HepG2 (cell line): ENCODE data around the gene TNS4. TPM values are rescaled to one million over a fixed set of nuclear protein-coding genes. Genes with fewer than 3 reads are reported as not detected.

Source experiments
- ATAC-seq: fragments of 200-7000 bp; cut with Tn5 transposase; 3 replicates; pipeline ENCODE4 v1.9.1; 2020; ENCODE audit warnings: mild to moderate bottlenecking, moderate library complexity
- BruUV-seq: library from RNA; stranded (reverse); fragments of 400-500 nt; replicated peaks from 2 replicates; lab custom pipeline; 2021; lab: Mats Ljungman, UMichigan
- CTCF ChIA-PET: fragments of 300-600 bp; formaldehyde crosslinking; extraction: SDS; loops from one replicate; lab custom pipeline; 2021; ENCODE audit warnings: low total read pairs, inconsistent platforms, low intra/inter-chr PET ratio; lab: Yijun Ruan, JAX
- POLR2A ChIA-PET: fragments of 350-600 bp; sonication (Branson Sonifier 250); formaldehyde crosslinking; loops from one replicate; lab custom pipeline; 2020; ENCODE audit warnings: antibody characterized with exemption, inconsistent platforms; lab: Yijun Ruan, JAX
- DNase-seq: peaks from one replicate; pipeline ENCODE4 v3.0.0-alpha.2; 2015; ENCODE audit warnings: low spot score
- FAIRE-seq: peaks from 3 replicates; lab custom pipeline; 2011; peaks lifted over from hg19 to GRCh38; lab: Jason Lieb, UNC
- H2AFZ ChIP-seq: one replicate; pipeline ENCODE4 v1.6.1; 2011; ENCODE audit warnings: low read length, inconsistent platforms
- H3K27ac ChIP-seq: fragments of 300-600 bp; 3 replicates; pipeline ENCODE4 v1.8.0; 2011; ENCODE audit warnings: mixed run types, mild to moderate bottlenecking, mixed read lengths, low read length, inconsistent platforms; ENCODE audit not compliant: insufficient read depth; ENCODE audit errors: extremely low read length
- H3K27me3 ChIP-seq, 2 experiments: fragments of 200-600 bp in 1 of 2; 2 replicates in 1 of 2; 3 replicates in 1 of 2; pipeline versions ENCODE4 v1.6.0 to v1.8.0; 2011; ENCODE audit warnings: low read length in 2 of 2, mild to moderate bottlenecking in 2 of 2, moderate library complexity in 2 of 2, inconsistent platforms in 1 of 2; ENCODE audit not compliant: insufficient read depth in 2 of 2, control insufficient read depth in 1 of 2
- H3K36me3 ChIP-seq, 2 experiments: fragments of 200-600 bp in 1 of 2; replicated peaks in 1 of 2; 2 replicates in 1 of 2; 3 replicates in 1 of 2; pipeline versions ENCODE4 v1.5.1 to v1.8.0; 2011; ENCODE audit warnings: low read length in 2 of 2, inconsistent platforms in 1 of 2; ENCODE audit not compliant: insufficient read depth in 2 of 2, control insufficient read depth in 1 of 2
- H3K4me1 ChIP-seq: 2 replicates; pipeline ENCODE4 v1.5.1; 2012; ENCODE audit warnings: low read length, inconsistent platforms; ENCODE audit not compliant: insufficient read depth
- H3K4me2 ChIP-seq: 2 replicates; pipeline ENCODE4 v1.6.0; 2011; ENCODE audit warnings: low read depth, low read length, inconsistent platforms
- H3K4me3 ChIP-seq, 3 experiments: fragments of 200-600 bp in 1 of 3; sonication (generic), shearing (Covaris generic) in 1 of 3; replicated peaks in 1 of 3; 2 replicates each; pipeline ENCODE4 v1.5.1; 2011 to 2016; ENCODE audit warnings: low read length in 3 of 3, inconsistent platforms in 2 of 3, low read depth in 2 of 3, mild to moderate bottlenecking in 2 of 3, control low read depth in 1 of 3, mixed read lengths in 1 of 3; ENCODE audit not compliant: insufficient read depth in 1 of 3
- H3K79me2 ChIP-seq: one replicate; pipeline ENCODE4 v1.6.1; 2011; ENCODE audit warnings: low read length, inconsistent platforms; ENCODE audit not compliant: insufficient read depth
- H3K9ac ChIP-seq: 2 replicates; pipeline ENCODE4 v1.6.0; 2011; ENCODE audit warnings: mild to moderate bottlenecking, low read depth, low read length, inconsistent platforms; ENCODE audit not compliant: insufficient read depth
- H3K9me3 ChIP-seq: 2 replicates; pipeline ENCODE4 v1.5.1; 2012; ENCODE audit warnings: mild to moderate bottlenecking, low read length
- H4K20me1 ChIP-seq: 2 replicates; pipeline ENCODE4 v1.6.0; 2011; ENCODE audit warnings: inconsistent platforms, mild to moderate bottlenecking, low read length, moderate library complexity; ENCODE audit not compliant: insufficient read depth
- ATM ChIP-seq: fragments of 450-650 bp; IDR thresholded peaks from 2 replicates; pipeline ENCODE4 v1.7.1; 2017; ENCODE audit warnings: mild to moderate bottlenecking, borderline replicate concordance
- HNRNPK ChIP-seq: fragments of 200-400 bp; formaldehyde crosslinking; IDR thresholded peaks from 2 replicates; pipeline ENCODE4 v1.6.1; 2018; ENCODE audit warnings: low read length, low read depth, moderate library complexity, mild to moderate bottlenecking; ENCODE audit not compliant: poor library complexity, severe bottlenecking
- HOXA7 ChIP-seq: sonication (generic); formaldehyde crosslinking; IDR thresholded peaks from 2 replicates; pipeline ENCODE4 v1.8.1; 2022; ENCODE audit warnings: mild to moderate bottlenecking, missing genetic modification reagents, moderate library complexity
- KDM1A ChIP-seq: IDR thresholded peaks from 2 replicates; pipeline ENCODE4 v1.6.1; 2016; ENCODE audit warnings: missing compliant biosample characterization
- KLF6 ChIP-seq: IDR thresholded peaks from 2 replicates; pipeline ENCODE4 v1.8.0; 2016; ENCODE audit warnings: missing biosample characterization, missing genetic modification reagents
- MTERF4 ChIP-seq: sonication (generic); formaldehyde crosslinking; IDR thresholded peaks from 2 replicates; pipeline ENCODE4 v1.8.0; 2023; ENCODE audit warnings: mild to moderate bottlenecking, missing genetic modification reagents
- RCOR2 ChIP-seq: IDR thresholded peaks from 2 replicates; pipeline ENCODE4 v1.6.1; 2016; ENCODE audit warnings: missing biosample characterization, missing genetic modification reagents
- ZNF207 ChIP-seq: fragments of 450-650 bp; IDR thresholded peaks from 2 replicates; pipeline ENCODE4 v1.6.1; 2016; ENCODE audit warnings: antibody characterized with exemption, borderline replicate concordance
- ZNF292 ChIP-seq: sonication (generic); formaldehyde crosslinking; IDR thresholded peaks from 2 replicates; pipeline ENCODE4 v1.8.1; 2022; ENCODE audit warnings: mild to moderate bottlenecking, low read depth, missing genetic modification reagents, borderline replicate concordance
- ZNF644 ChIP-seq: IDR thresholded peaks from 2 replicates; pipeline ENCODE4 v1.6.1; 2016; ENCODE audit warnings: low read depth
- ZNF850 ChIP-seq: sonication (generic); formaldehyde crosslinking; conservative IDR thresholded peaks from 2 replicates; pipeline ENCODE4 v1.9.0; 2021; ENCODE audit warnings: mild to moderate bottlenecking, missing genetic modification reagents
- WGBS: methylation state at CpG from one replicate; pipeline ENCODE4 v1.1.6; 2017; ENCODE audit warnings: low lambda C conversion rate; 5-methylcytosine and 5-hydroxymethylcytosine counted together
- in situ Hi-C: cut with HindIII; loops from 2 replicates; pipeline ENCODE4 v1.10.0; 2017; ENCODE audit warnings: low pct_unique_long_range_greater_than_20kb; ENCODE audit not compliant: extremely low pct_ligation_motif_present
- intact Hi-C: fragments of 100-400 bp; cut with micrococcal nuclease; formaldehyde crosslinking; loops from one replicate; pipeline ENCODE4 v1.10.0; 2022; ENCODE audit not compliant: unreplicated experiment
- polyA plus RNA-seq, 8 experiments: library from polyadenylated mRNA; depleted of rRNA in 3 of 8; stranded (reverse) in 7 of 8; unstranded in 1 of 8; fragments of >200 nt; fragmentation: Illumina TruSeq in 4 of 8; extraction: Trizol in 4 of 8; gene quantifications; 2 replicates each; pipeline versions ENCODE4 v1.2.1 to v1.2.3, GENCODE V29; 2011 to 2016; ENCODE audit warnings: low read depth in 4 of 8, missing spikeins in 1 of 8, mixed read lengths in 1 of 8; ENCODE audit not compliant: insufficient read depth in 1 of 8
- total RNA-seq, 5 experiments: library from RNA; depleted of rRNA; stranded (reverse); fragments of >200 nt; fragmentation: Illumina TruSeq; extraction: Trizol; gene quantifications; 2 replicates each; pipeline ENCODE4 v1.2.3, GENCODE V29; 2016; ENCODE audit warnings: low read depth in 1 of 5
- TF ChIP-seq, protein P1 (sequence below): sonication (generic); formaldehyde crosslinking; IDR thresholded peaks from 2 replicates; pipeline ENCODE4 v1.9.0; 2021; ENCODE audit warnings: missing genetic modification reagents, mild to moderate bottlenecking, borderline replicate concordance
- TF ChIP-seq, protein P2 (sequence below): sonication (generic); formaldehyde crosslinking; IDR thresholded peaks from 2 replicates; pipeline ENCODE4 v1.4.0; 2020; ENCODE audit warnings: missing genetic modification reagents

Gene TNS4
- total and polyA plus RNA-seq, 2 of the 13 experiments (the other 11 are each of a cell fraction or from before 2014, with no cell fraction given): 0.58 to 2.1 TPM

- in situ Hi-C loops: no loop called here
- Histone ChIP-seq H2AFZ (no peak overlapping the region), H3K36me3 (peaks cover 0 to 12% of the 10 kb centered on the region in 2 experiments; a peak in 3 of 5 replicates), H3K79me2 (no peaks in the 10 kb centered on the region), H3K4me2 (no peak overlapping the region), H3K9ac (no peak overlapping the region), H3K9me3 (no peaks in the 10 kb centered on the region), H3K4me1 (peaks cover 24% of the 10 kb centered on the region), H3K27ac (no peak overlapping the region), H4K20me1 (no peaks in the 10 kb centered on the region), H3K27me3 (no peaks in the 10 kb centered on the region; a peak in 1 of 5 replicates), H3K4me3 (no peak overlapping the region)
- BruUV-seq: TSS peak; percentile 52
- ATAC-seq: no peak
- ChIA-PET CTCF (no interaction called here), POLR2A (no interaction called here)
- 93% methylated on average over 16 of the region's 16 CpGs for WGBS
- intact Hi-C loops: no loop called here
- FAIRE-seq: no peak
- DNase-seq: no peak
- TF ChIP-seq, protein P1, sequence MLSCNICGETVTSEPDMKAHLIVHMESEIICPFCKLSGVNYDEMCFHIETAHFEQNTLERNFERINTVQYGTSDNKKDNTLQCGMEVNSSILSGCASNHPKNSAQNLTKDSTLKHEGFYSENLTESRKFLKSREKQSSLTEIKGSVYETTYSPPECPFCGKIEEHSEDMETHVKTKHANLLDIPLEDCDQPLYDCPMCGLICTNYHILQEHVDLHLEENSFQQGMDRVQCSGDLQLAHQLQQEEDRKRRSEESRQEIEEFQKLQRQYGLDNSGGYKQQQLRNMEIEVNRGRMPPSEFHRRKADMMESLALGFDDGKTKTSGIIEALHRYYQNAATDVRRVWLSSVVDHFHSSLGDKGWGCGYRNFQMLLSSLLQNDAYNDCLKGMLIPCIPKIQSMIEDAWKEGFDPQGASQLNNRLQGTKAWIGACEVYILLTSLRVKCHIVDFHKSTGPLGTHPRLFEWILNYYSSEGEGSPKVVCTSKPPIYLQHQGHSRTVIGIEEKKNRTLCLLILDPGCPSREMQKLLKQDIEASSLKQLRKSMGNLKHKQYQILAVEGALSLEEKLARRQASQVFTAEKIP (CRISPR knock-in tag): no peak
- TF ChIP-seq KLF6 (CRISPR knock-in tag): no peak
- no peak for TF ChIP-seq HOXA7 (CRISPR knock-in tag)
- no peak for TF ChIP-seq ZNF207
- TF ChIP-seq, protein P2, sequence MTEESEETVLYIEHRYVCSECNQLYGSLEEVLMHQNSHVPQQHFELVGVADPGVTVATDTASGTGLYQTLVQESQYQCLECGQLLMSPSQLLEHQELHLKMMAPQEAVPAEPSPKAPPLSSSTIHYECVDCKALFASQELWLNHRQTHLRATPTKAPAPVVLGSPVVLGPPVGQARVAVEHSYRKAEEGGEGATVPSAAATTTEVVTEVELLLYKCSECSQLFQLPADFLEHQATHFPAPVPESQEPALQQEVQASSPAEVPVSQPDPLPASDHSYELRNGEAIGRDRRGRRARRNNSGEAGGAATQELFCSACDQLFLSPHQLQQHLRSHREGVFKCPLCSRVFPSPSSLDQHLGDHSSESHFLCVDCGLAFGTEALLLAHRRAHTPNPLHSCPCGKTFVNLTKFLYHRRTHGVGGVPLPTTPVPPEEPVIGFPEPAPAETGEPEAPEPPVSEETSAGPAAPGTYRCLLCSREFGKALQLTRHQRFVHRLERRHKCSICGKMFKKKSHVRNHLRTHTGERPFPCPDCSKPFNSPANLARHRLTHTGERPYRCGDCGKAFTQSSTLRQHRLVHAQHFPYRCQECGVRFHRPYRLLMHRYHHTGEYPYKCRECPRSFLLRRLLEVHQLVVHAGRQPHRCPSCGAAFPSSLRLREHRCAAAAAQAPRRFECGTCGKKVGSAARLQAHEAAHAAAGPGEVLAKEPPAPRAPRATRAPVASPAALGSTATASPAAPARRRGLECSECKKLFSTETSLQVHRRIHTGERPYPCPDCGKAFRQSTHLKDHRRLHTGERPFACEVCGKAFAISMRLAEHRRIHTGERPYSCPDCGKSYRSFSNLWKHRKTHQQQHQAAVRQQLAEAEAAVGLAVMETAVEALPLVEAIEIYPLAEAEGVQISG: no peak
- TF ChIP-seq HNRNPK: no peak
- TF ChIP-seq ZNF292 (CRISPR knock-in tag): no peak
- no peak for TF ChIP-seq ZNF644 (CRISPR knock-in tag)
- no peak for TF ChIP-seq ZNF850 (CRISPR knock-in tag)
- TF ChIP-seq KDM1A (CRISPR knock-in tag): no peak
- no peak for TF ChIP-seq ATM
- TF ChIP-seq RCOR2 (CRISPR knock-in tag): no peak
- no peak for TF ChIP-seq MTERF4 (CRISPR knock-in tag)
Observed at GRCh38 chr17:40456396-40456951, 44.9 kb downstream of the TNS4 start.
